Glomerular endothelial cell (primary cell): Measurements from ENCODE around the gene SH3GLB1. TPM values are rescaled to one million over a fixed set of nuclear protein-coding genes. Genes with fewer than 3 reads are reported as not detected.

Experiments used
- DNase-seq: peaks from one replicate; pipeline ENCODE4 v3.0.0-alpha.2; 2011; ENCODE audit warnings: low read depth, low spot score; ENCODE audit errors: extremely low read depth
- total RNA-seq: library from RNA; depleted of rRNA; stranded (reverse); fragments of >200 nt; gene quantifications from 2 replicates; pipeline ENCODE4 v1.2.3, GENCODE V29; 2015

SH3GLB1 gene
- total RNA-seq, 1 donor from 2014 or later: 94.6 TPM

GRCh38 chr1:86731416-86731815 lies 27.0 kb downstream of the SH3GLB1 start:
- no peak for DNase-seq

GRCh38 chr1:86733340-86733739 lies 29.0 kb downstream of the SH3GLB1 start:
- no peak for DNase-seq

- DNase-seq: no peak
These were observed 35.5 kb downstream of the SH3GLB1 start for GRCh38 chr1:86739648-86740509.

GRCh38 chr1:86741947-86742572 lies 37.7 kb downstream of the SH3GLB1 start:
- peak; percentile 36 for DNase-seq

GRCh38 chr1:86747304-86747703 lies 42.9 kb downstream of the SH3GLB1 start:
- no peak for DNase-seq

GRCh38 chr1:86748622-86749373 lies 44.4 kb downstream of the SH3GLB1 start:
- no peak for DNase-seq

GRCh38 chr1:86750076-86750475 lies 45.7 kb downstream of the SH3GLB1 start:
- no peak for DNase-seq

GRCh38 chr1:86750530-86750929 lies 46.2 kb downstream of the SH3GLB1 start:
- DNase-seq: no peak

GRCh38 chr1:86751923-86752322 lies 47.5 kb downstream of the SH3GLB1 start:
- no peak for DNase-seq

- no peak for DNase-seq
These were observed 49.3 kb downstream of the SH3GLB1 start for GRCh38 chr1:86753700-86754099.

GRCh38 chr1:86754265-86754974 lies 50.0 kb downstream of the SH3GLB1 start:
- no peak for DNase-seq

GRCh38 chr1:86756062-86756406 lies 51.7 kb downstream of the SH3GLB1 start:
- no peak for DNase-seq

GRCh38 chr1:86757272-86757984 lies 53.1 kb downstream of the SH3GLB1 start:
- no peak for DNase-seq

GRCh38 chr1:86758570-86758969 lies 54.2 kb downstream of the SH3GLB1 start:
- no peak for DNase-seq

GRCh38 chr1:86760199-86760598 lies 55.8 kb downstream of the SH3GLB1 start:
- DNase-seq: no peak

- no peak for DNase-seq
These were observed 58.0 kb downstream of the SH3GLB1 start for GRCh38 chr1:86762336-86762735.

- DNase-seq: no peak
These were observed 60.1 kb downstream of the SH3GLB1 start for GRCh38 chr1:86764523-86764922.

- no peak for DNase-seq
These were observed 60.7 kb downstream of the SH3GLB1 start for GRCh38 chr1:86765073-86765472.

- DNase-seq: no peak
These were observed 61.3 kb downstream of the SH3GLB1 start for GRCh38 chr1:86765674-86766073.

- no peak for DNase-seq
These were observed 64.2 kb downstream of the SH3GLB1 start for GRCh38 chr1:86768554-86768953.
